Measurements from ENCODE around the gene DYNLT4. TPM values are rescaled to one million over a fixed set of nuclear protein-coding genes. Genes with fewer than 3 reads are reported as not detected.

Gene DYNLT4
- total and polyA plus RNA-seq, 2 experiments from 2014 or later: 0.59 TPM; not detected in 1

DNA sequence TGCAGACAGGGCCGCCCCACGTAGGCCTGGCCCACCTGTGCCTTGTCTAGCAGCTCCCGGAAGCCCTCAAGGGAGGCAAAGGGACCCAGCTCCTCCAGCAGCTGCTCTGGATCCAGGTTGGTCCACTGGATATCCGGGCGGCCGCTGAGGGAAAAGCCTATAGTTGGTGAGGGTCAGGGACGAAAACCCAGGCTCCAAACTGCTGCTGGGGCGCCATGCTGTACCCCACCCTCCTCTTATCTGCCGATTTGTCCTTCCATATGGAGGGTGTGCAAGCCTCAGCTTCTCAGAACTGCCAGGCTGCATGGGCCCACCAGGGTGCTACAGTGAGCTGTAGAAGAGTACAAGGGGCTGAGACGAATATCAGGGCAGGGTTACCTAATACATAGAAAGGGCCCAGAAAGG is 23.8 kb upstream of the DYNLT4 start:
- TF ChIP-seq EZH2phosphoT487 (IDR thresholded peaks at IDR 0.05; ENCODE audit: insufficient read depth, low read depth) (no peak), EZH2 (IDR thresholded peaks at IDR 0.05; ENCODE audit: insufficient read depth, poor library complexity, severe bottlenecking) (no peak)
- no peaks in the 10 kb centered on the region for H3K9me2 ChIP-seq (ENCODE audit: insufficient read depth)
- no peak for DNase-seq
- H3F3A ChIP-seq (ENCODE audit: insufficient read depth): no peaks in the 10 kb centered on the region
- 71 to 75% methylated on average over 10 of the region's 10 CpGs for WGBS, 2 experiments (ENCODE audit: low coverage in 1 of 2, low lambda C conversion rate in 2 of 2, missing lambda C conversion rate in 2 of 2)
- H3K79me2 ChIP-seq (ENCODE audit: insufficient read depth): no peaks in the 10 kb centered on the region
- no peaks in the 10 kb centered on the region for H3K4me1 ChIP-seq (ENCODE audit: insufficient read depth)
- H2AFZ ChIP-seq: no peak overlapping the region
- no peaks in the 10 kb centered on the region for H3K36me3 ChIP-seq (ENCODE audit: low read depth)
- no peak overlapping the region for H3K4me2 ChIP-seq (ENCODE audit: unreplicated experiment)
- H4K20me1 ChIP-seq (ENCODE audit: insufficient read depth): no peaks in the 10 kb centered on the region
- in situ Hi-C loops (cut with MboI): loop anchor here (10.0 to 25.0 kb wide), 2 partner anchors 174 to 481 kb away; no protein-coding TSS in a partner anchor
- no peaks in the 10 kb centered on the region for H3K9me3 ChIP-seq (ENCODE audit: low read depth)
- no peak overlapping the region for H3K27ac ChIP-seq
- no peak overlapping the region for H3K9ac ChIP-seq
- H3K27me3 ChIP-seq (replicated peaks; ENCODE audit: insufficient read depth): no peaks in the 10 kb centered on the region
- H3K4me3 ChIP-seq: no peak overlapping the region

DNA sequence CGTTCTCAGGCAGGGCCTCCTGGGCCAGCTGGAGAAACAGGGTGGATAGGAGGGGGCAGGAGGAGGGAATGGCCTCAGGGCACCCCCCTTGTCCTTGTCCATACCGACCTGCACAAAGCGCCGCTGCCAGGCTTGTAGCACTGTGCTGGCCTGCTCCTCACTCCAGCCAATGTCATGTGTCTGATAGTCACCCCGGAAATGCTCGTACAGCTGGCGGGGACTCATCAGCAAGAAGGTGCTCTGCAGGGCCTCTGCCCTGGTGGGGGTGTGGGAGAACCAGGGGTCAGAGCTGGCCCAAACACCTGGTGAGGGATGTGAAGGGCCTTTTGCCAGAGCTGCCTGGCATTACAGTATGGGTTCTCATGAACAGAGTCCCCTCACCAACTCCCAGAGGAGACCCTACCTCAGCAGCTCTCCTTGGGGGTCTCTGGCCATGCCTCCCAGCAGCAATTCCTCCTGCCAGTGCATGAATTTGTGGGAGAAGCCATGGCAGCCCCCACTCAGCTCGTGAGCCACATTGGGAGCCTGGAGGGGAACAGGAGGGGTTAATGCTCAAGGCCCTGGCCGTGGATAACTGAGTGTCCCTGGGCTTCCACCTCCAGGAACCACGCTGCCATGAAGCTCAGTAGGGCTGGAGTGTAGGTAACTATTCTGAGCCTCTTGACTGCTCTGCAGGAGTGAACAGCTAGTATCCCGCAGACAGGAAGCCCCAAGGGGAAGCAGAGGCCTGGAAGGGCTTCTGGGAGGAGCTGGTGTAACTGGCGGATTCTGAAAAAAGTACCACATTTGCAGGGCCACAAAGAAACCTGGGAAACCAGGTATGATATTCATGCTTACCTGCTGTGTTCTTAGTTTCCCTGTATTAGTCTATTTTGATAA is 22.6 kb upstream of the DYNLT4 start:
- Histone ChIP-seq H3K27me3 (replicated peaks; ENCODE audit: insufficient read depth) (no peaks in the 10 kb centered on the region), H3K4me3 (no peak overlapping the region), H3K9me3 (ENCODE audit: low read depth) (no peaks in the 10 kb centered on the region), H3F3A (ENCODE audit: insufficient read depth) (no peaks in the 10 kb centered on the region), H4K20me1 (ENCODE audit: insufficient read depth) (no peaks in the 10 kb centered on the region), H3K9me2 (ENCODE audit: insufficient read depth) (no peaks in the 10 kb centered on the region), H3K36me3 (ENCODE audit: low read depth) (no peaks in the 10 kb centered on the region), H3K9ac (no peak overlapping the region), H3K4me1 (ENCODE audit: insufficient read depth) (no peaks in the 10 kb centered on the region), H3K27ac (no peak overlapping the region), H3K79me2 (ENCODE audit: insufficient read depth) (no peaks in the 10 kb centered on the region), H3K4me2 (ENCODE audit: unreplicated experiment) (no peak overlapping the region), H2AFZ (no peak overlapping the region)
- no peak for DNase-seq
- WGBS, 2 experiments (ENCODE audit: low coverage in 1 of 2, low lambda C conversion rate in 2 of 2, missing lambda C conversion rate in 2 of 2): 84 to 86% methylated on average over 12 of the region's 12 CpGs
- in situ Hi-C loops (cut with MboI): loop anchor here (10.0 to 25.0 kb wide), 2 partner anchors 175 to 483 kb away; no protein-coding TSS in a partner anchor
- TF ChIP-seq EZH2phosphoT487 (IDR thresholded peaks at IDR 0.05; ENCODE audit: insufficient read depth, low read depth): no peak
- TF ChIP-seq EZH2 (IDR thresholded peaks at IDR 0.05; ENCODE audit: insufficient read depth, poor library complexity, severe bottlenecking): no peak

DNA sequence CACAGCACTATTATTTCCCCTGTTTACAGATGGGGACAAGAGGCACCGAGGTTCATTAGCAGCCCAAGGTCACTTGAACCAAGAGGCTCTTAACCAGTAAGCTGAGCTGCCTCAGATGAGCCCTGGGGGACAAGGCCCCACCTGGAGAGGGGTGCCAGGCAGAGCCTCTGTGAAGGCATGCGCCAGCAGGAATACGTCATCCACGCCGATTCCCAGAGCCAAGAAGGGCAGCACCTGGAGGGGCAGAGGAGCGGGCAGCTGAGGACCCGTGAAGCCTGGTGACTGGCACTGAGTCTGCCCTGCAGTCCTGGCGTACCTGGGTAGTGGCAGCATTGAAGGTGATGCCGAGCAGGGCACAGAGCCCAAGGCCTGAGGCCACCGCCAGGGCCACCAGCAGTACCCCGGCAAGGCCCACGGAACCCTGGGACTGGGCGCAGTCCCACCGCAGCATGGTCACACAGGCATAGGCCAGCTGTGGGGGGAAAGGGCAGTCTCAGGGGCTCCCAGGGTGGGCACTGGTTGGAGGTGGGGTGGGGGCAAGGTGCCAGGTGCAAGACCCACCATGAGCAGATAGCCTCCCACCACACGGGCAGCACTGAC is 21.8 kb upstream of the DYNLT4 start:
- Histone ChIP-seq H3K4me3 (no peak overlapping the region), H3K79me2 (ENCODE audit: insufficient read depth) (no peaks in the 10 kb centered on the region), H3K9ac (no peak overlapping the region), H3K9me2 (ENCODE audit: insufficient read depth) (no peaks in the 10 kb centered on the region), H2AFZ (no peak overlapping the region), H4K20me1 (ENCODE audit: insufficient read depth) (no peaks in the 10 kb centered on the region), H3K27me3 (replicated peaks; ENCODE audit: insufficient read depth) (no peaks in the 10 kb centered on the region), H3K4me2 (ENCODE audit: unreplicated experiment) (no peak overlapping the region), H3K27ac (no peak overlapping the region), H3K36me3 (ENCODE audit: low read depth) (no peaks in the 10 kb centered on the region), H3F3A (ENCODE audit: insufficient read depth) (no peaks in the 10 kb centered on the region), H3K9me3 (ENCODE audit: low read depth) (no peaks in the 10 kb centered on the region), H3K4me1 (ENCODE audit: insufficient read depth) (no peaks in the 10 kb centered on the region)
- in situ Hi-C loops (cut with MboI): loop anchor here (25.0 kb wide), 1 partner anchor 483 kb away; no protein-coding TSS in a partner anchor
- no peak for DNase-seq
- no peak for TF ChIP-seq EZH2 (IDR thresholded peaks at IDR 0.05; ENCODE audit: insufficient read depth, poor library complexity, severe bottlenecking)
- no peak for TF ChIP-seq EZH2phosphoT487 (IDR thresholded peaks at IDR 0.05; ENCODE audit: insufficient read depth, low read depth)
- WGBS, 2 experiments (ENCODE audit: low coverage in 1 of 2, low lambda C conversion rate in 2 of 2, missing lambda C conversion rate in 2 of 2): 94% methylated on average over 14 to 15 of the region's 15 CpGs

DNA sequence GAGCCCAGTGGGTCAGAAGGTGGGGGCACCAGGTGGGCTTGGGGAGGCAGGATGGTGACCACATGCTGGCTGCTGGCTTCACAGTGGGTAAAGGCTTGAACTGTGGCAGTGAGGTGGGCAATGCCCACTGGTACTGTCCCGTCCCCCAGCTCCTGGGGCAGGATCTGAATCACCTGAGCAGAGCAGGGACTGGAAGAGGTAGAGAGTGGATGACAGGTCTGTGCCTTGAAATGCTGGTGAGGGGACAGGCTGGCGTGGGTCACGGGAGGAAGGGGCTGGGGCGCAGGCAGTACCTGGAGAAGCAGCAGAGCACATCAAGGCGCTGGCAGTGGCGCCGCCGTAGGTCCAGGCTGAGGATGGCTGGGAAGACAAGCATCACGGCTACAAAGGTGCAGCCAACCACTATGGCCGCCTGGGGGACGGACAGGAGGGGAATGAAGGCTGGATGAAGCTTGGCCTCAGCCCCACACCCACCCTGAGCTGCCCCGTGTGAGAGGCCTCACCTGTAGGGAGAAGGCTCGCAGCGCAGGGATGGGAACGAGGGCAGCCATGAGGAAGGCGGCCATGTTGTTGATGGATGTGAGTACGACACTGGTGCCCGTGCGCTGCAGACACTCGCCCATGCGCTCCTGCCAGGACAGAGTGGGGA is 21.0 kb upstream of the DYNLT4 start:
- Histone ChIP-seq H3K9ac (no peak overlapping the region), H3K27me3 (replicated peaks; ENCODE audit: insufficient read depth) (no peaks in the 10 kb centered on the region), H3K9me2 (ENCODE audit: insufficient read depth) (no peaks in the 10 kb centered on the region), H3K27ac (no peak overlapping the region), H3K36me3 (ENCODE audit: low read depth) (no peaks in the 10 kb centered on the region), H3K4me3 (no peak overlapping the region), H3K4me1 (ENCODE audit: insufficient read depth) (no peaks in the 10 kb centered on the region), H4K20me1 (ENCODE audit: insufficient read depth) (no peaks in the 10 kb centered on the region), H3K9me3 (ENCODE audit: low read depth) (no peaks in the 10 kb centered on the region), H3K79me2 (ENCODE audit: insufficient read depth) (no peaks in the 10 kb centered on the region), H3K4me2 (ENCODE audit: unreplicated experiment) (no peak overlapping the region), H3F3A (ENCODE audit: insufficient read depth) (no peaks in the 10 kb centered on the region), H2AFZ (no peak overlapping the region)
- WGBS, 2 experiments (ENCODE audit: low coverage in 1 of 2, low lambda C conversion rate in 2 of 2, missing lambda C conversion rate in 2 of 2): 89 to 93% methylated on average over 20 to 21 of the region's 21 CpGs
- no peak for DNase-seq
- no peak for TF ChIP-seq EZH2 (IDR thresholded peaks at IDR 0.05; ENCODE audit: insufficient read depth, poor library complexity, severe bottlenecking)
- TF ChIP-seq EZH2phosphoT487 (IDR thresholded peaks at IDR 0.05; ENCODE audit: insufficient read depth, low read depth): no peak
- in situ Hi-C loops (cut with MboI): loop anchor here (25.0 kb wide), 1 partner anchor 484 kb away; no protein-coding TSS in a partner anchor

Measured in GM23248 (cell line).